Raji (cell line): ENCODE data around the gene DALRD3.

Experiments used
- POLR2A ChIP-seq: IDR thresholded peaks from 2 replicates; pipeline ENCODE4 v1.6.1; 2011; ENCODE audit warnings: low read depth, low read length, control low read depth; ENCODE audit not compliant: insufficient read depth

DALRD3 gene

GRCh38 chr3:49017971-49018706 is at the start of gene DALRD3:
Gene DALRD3 (minus strand): TSS chr3:49018580. CDS start chr3:49018564, 16 bp downstream.
- TF ChIP-seq POLR2A: peak; percentile 88

- TF ChIP-seq POLR2A: no peak
Measured at GRCh38 chr3:49058011-49058410, 39.6 kb upstream of the DALRD3 start.

- no peak for TF ChIP-seq POLR2A
Measured at GRCh38 chr3:49057268-49057667, 38.9 kb upstream of the DALRD3 start.

- TF ChIP-seq POLR2A: no peak
Measured at GRCh38 chr3:49054344-49054862, 36.0 kb upstream of the DALRD3 start.

GRCh38 chr3:49053543-49053942 is 35.2 kb upstream of the DALRD3 start:
- no peak for TF ChIP-seq POLR2A

- TF ChIP-seq POLR2A: no peak
Measured at GRCh38 chr3:49035281-49035680, 16.9 kb upstream of the DALRD3 start.

GRCh38 chr3:49034650-49035049 is 16.3 kb upstream of the DALRD3 start:
- TF ChIP-seq POLR2A: no peak

- no peak for TF ChIP-seq POLR2A
Measured at GRCh38 chr3:49032646-49033304, 14.4 kb upstream of the DALRD3 start.

GRCh38 chr3:49030321-49030720 is 11.9 kb upstream of the DALRD3 start:
- no peak for TF ChIP-seq POLR2A

GRCh38 chr3:49029563-49029884 is 11.1 kb upstream of the DALRD3 start:
- TF ChIP-seq POLR2A: no peak

GRCh38 chr3:49028673-49029562 is 10.5 kb upstream of the DALRD3 start, which contains the start of gene IMPDH2:
Gene IMPDH2 (minus strand): TSS chr3:49029398. CDS start chr3:49029350, 48 bp downstream.
- peak; percentile 100 for TF ChIP-seq POLR2A

GRCh38 chr3:49028298-49028672 is 9.9 kb upstream of the DALRD3 start:
- TF ChIP-seq POLR2A: peak; percentile 36; the same call in 1 of the 2 replicates

- peak; percentile 58 for TF ChIP-seq POLR2A
Measured at GRCh38 chr3:49027634-49028033, 9.3 kb upstream of the DALRD3 start.

- peak; percentile 48; the same call in 1 of the 2 replicates for TF ChIP-seq POLR2A
Measured at GRCh38 chr3:49026536-49026935, 8.2 kb upstream of the DALRD3 start.
